Activated T-helper 1 cell treated with anti-CD3 and anti-CD28 coated beads, Interleukin-12 subunit alpha, Interleukin-12 subunit beta, Interleukin-2, Interleukin-4 antibody, amounts not matched to agents 30 ng/mL and 10 ng/mL and 1 ng/mL, durations not matched to agents 14 hours and 24 hours and 36 hours (primary cell): ENCODE results near the gene SH3RF3. TPM values are rescaled to one million over a fixed set of nuclear protein-coding genes. Genes with fewer than 3 reads are reported as not detected.

Experiments used
- DNase-seq: peaks from one replicate; pipeline ENCODE4 v3.0.0; 2021; ENCODE audit warnings: low spot score
- H3K27ac Mint-ChIP-seq: one replicate; pipeline ENCODE4 v1.8.0; 2021; ENCODE audit warnings: mild to moderate bottlenecking, mixed read lengths
- H3K27me3 Mint-ChIP-seq: one replicate; pipeline ENCODE4 v1.8.0; 2022; ENCODE audit warnings: mild to moderate bottlenecking, moderate library complexity, mixed read lengths; ENCODE audit not compliant: insufficient read depth
- H3K36me3 Mint-ChIP-seq: one replicate; pipeline ENCODE4 v1.8.0; 2021; ENCODE audit warnings: low read depth, mixed read lengths
- H3K4me1 Mint-ChIP-seq: one replicate; pipeline ENCODE4 v1.8.0; 2021; ENCODE audit warnings: low read depth, mixed read lengths
- H3K4me3 Mint-ChIP-seq: one replicate; pipeline ENCODE4 v1.8.0; 2021; ENCODE audit warnings: mild to moderate bottlenecking, moderate library complexity, mixed read lengths
- H3K9me3 Mint-ChIP-seq: one replicate; pipeline ENCODE4 v1.8.0; 2021; ENCODE audit warnings: mixed read lengths
- intact Hi-C: fragments of 100-400 bp; cut with micrococcal nuclease; formaldehyde crosslinking; loops from one replicate; pipeline ENCODE4 v1.15.1; 2024
- total RNA-seq: library from RNA; stranded (reverse); gene quantifications from 2 replicates; pipeline ENCODE4 v1.2.3, GENCODE V29; 2022

The SH3RF3 gene
- total RNA-seq, 1 donor from 2014 or later: 0.39 TPM

DNA sequence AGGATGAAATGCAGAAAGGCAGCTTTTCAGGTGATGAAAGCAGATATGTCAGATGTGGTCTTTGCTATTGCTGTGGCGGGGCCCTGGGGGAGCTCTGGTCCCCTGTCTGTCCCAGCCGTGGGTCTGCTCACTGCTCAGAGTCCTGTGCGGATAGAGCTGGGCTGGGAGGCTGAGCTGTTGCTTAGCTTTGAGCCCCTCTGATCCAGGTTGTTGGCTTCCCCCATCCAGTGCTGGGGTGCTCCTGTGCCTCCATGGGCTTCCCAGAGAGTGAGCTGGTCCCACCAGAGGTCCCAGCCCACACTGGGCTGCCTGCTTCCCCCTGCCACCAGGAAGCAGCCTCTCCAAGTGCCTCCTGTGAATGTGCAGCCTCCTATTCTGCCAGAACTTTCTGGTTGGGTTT, 55.4 kb downstream of the SH3RF3 start:
- Mint-ChIP-seq H3K27me3 (peaks cover 21% of the 10 kb centered on the region), H3K27ac (no peak overlapping the region), H3K4me3 (no peak overlapping the region), H3K36me3 (no peaks in the 10 kb centered on the region), H3K4me1 (no peaks in the 10 kb centered on the region), H3K9me3 (no peaks in the 10 kb centered on the region)
- no peak for DNase-seq
- intact Hi-C loops: no loop called here

DNA sequence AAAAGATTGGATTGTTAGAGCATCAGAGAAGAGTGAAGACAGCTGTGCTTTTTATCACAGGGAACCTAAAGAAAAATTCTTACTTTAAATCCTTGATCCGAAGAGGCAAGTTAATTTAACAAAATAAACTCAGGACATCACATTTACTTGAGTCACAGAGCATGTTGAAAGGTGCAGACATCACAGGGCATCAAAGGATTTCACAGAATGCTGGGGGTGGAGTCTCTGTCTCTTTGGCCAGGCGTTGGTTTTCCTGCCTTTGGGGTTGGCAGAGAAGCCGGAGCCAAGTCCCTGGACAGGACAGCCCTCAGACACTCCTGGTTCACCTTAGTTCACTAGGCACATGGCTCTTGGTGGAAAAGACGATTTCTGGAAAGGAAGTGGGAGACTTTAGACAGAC, 56.3 kb downstream of the SH3RF3 start:
- Mint-ChIP-seq H3K4me3 (no peak overlapping the region), H3K9me3 (no peaks in the 10 kb centered on the region), H3K4me1 (no peaks in the 10 kb centered on the region), H3K27ac (no peak overlapping the region), H3K36me3 (no peaks in the 10 kb centered on the region), H3K27me3 (peaks cover 14% of the 10 kb centered on the region)
- intact Hi-C loops: no loop called here
- DNase-seq: no peak

DNA sequence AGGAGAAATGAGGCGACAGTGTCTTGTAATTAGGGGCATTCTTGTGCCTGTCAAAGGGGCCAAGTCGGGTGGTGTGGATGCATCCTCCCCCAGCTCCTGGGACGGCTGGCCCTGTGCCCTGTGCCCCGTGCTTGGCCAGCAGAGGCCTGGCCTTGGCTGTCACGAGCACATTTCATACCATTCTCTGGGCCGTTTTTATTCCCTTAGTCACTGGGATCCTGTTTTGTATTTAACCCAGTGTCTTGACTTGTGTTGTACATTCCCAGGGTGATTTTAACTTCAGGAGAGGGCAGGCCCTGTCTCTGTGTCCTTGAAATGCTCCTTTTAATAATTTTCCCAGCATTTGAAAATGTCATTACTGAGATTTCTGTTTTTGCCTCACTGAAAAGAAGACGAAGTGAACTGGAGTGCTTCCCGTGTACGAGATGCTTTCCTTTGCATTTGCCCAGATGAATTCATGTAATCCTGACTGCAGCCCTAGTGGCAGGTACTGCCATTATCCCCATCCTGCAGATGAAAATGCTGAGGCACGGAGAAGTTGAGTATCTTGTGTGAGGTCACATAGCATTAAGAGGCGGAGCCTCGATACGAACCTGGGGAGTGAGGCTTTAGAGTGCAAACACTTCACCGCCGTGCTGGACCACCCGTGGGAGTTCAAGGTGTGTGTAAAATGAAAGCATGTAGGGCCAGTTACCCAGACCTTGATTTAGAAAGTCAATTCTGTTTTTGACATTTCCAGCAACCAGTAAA, 57.0 kb downstream of the SH3RF3 start:
- no peak for DNase-seq
- Mint-ChIP-seq H3K9me3 (no peaks in the 10 kb centered on the region), H3K27me3 (peaks cover 19% of the 10 kb centered on the region), H3K4me3 (no peak overlapping the region), H3K36me3 (no peaks in the 10 kb centered on the region), H3K4me1 (no peaks in the 10 kb centered on the region), H3K27ac (no peak overlapping the region)
- intact Hi-C loops: no loop called here

DNA sequence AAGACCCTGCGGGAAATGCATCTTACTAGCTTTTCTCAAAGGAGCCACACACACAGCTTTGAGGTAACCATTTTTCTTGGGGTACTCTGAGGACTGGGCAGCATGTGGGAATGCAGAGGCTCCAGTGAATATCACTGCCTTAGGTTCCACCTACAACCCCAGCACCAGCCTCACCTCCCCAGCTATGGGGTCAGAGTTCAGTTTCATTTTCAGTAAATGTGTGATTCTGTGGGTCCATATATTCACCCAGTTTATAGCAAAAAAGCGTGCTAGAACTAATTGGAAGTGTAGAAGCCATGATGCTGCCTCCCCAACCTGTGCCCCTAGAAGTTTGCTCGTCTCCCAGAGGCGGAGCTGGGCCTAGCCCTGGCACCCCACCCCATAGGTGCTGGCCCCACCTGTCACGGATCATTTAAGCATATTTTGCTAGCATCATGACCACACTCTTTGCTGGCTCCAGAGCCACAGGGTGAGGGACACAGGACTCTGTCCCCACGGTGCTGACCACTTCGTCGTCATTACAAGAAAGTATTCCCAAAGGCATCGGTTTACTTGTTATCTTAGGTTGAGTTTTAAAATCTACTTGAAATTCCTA, 57.7 kb downstream of the SH3RF3 start:
- Mint-ChIP-seq H3K36me3 (no peaks in the 10 kb centered on the region), H3K27me3 (peaks cover 22% of the 10 kb centered on the region), H3K9me3 (no peaks in the 10 kb centered on the region), H3K4me1 (no peaks in the 10 kb centered on the region), H3K27ac (no peak overlapping the region), H3K4me3 (no peak overlapping the region)
- intact Hi-C loops: no loop called here
- no peak for DNase-seq

DNA sequence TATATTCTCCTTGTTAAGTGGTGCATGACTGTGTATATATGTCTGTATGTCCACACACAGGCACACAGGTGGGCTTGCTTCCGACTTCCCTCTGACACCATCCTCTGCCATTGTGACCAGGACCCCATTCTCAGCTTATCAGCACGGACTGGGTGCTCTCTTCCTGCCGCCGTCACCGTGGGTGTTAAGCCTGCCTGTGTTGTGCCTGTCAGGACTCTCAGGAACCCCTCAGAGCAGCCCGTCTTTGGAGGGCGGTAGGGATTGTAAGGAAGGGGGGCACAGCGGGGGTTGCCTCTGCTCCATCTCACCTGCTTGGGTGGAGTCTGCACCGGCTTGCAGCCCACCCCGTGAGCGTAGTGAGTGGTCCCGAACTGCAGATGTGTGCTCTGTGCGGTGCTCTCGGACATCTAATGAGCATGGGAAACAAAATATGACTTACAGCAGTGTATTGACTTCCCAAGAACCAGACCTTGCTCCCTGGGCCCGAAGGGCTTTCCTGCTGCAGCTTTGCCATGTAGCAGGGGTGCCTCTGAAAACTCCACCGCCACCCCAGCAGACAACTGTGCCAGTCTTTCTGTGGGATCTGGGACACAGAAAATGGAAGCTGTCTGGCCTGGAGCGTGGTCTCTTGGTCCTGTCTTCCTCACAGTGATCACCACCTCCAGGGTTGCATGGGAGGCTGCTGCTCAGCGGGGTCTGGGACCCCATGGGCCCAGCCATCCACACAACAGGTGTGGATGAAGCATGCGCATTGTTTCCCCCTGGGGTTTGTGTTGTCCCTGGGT, 58.9 kb downstream of the SH3RF3 start:
- Mint-ChIP-seq H3K4me1 (no peaks in the 10 kb centered on the region), H3K9me3 (no peaks in the 10 kb centered on the region), H3K27ac (no peak overlapping the region), H3K4me3 (no peak overlapping the region), H3K36me3 (no peaks in the 10 kb centered on the region), H3K27me3 (peaks cover 29% of the 10 kb centered on the region)
- DNase-seq: no peak
- intact Hi-C loops: no loop called here

DNA sequence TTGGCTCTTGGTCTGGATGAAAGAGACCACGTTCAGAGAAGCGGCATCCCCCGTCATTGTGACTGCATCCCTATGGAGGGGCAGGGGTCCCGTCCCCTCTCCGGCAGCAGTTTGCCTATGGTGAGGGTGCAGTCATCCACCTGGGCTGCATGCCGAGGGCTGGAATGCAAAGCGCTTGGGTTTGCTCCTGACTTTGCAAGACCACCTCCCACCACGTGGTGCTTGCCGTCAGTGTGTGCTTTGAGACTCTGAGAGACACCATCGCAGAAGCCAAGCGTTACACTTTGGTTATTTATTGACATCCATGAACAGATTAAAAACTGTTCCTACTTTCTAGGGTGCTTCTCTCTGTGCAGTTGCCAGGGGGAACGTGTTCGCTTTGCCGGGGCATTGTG, 59.5 kb downstream of the SH3RF3 start:
- H3K4me3 Mint-ChIP-seq: no peak overlapping the region
- no peaks in the 10 kb centered on the region for H3K36me3 Mint-ChIP-seq
- no peaks in the 10 kb centered on the region for H3K4me1 Mint-ChIP-seq
- H3K27me3 Mint-ChIP-seq: peaks cover 27% of the 10 kb centered on the region
- H3K27ac Mint-ChIP-seq: no peak overlapping the region
- H3K9me3 Mint-ChIP-seq: no peaks in the 10 kb centered on the region
- DNase-seq: no peak
- intact Hi-C loops: no loop called here

DNA sequence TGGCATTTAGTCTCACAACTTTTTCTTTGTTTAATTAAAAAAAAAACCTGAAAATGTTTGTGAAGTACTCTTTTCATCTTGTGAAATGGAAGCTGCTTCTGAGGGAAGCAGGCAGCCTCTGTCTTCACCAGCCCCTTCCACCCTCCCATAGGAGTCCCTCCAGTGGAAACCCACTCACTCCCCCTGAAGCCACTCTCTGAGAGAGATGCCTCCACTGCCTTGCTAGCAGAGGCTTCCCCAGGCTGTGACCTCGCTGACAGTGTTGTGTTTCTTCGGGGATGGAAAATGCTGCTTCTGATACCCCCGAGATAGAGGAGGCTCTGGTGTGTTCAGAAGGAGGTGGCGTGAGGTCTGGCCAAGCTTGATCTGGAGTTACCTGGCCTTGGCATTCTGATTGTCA, 59.9 kb downstream of the SH3RF3 start:
- H3K9me3 Mint-ChIP-seq: no peaks in the 10 kb centered on the region
- no peak overlapping the region for H3K27ac Mint-ChIP-seq
- intact Hi-C loops: no loop called here
- H3K4me1 Mint-ChIP-seq: no peaks in the 10 kb centered on the region
- DNase-seq: no peak
- no peaks in the 10 kb centered on the region for H3K36me3 Mint-ChIP-seq
- H3K27me3 Mint-ChIP-seq: peaks cover 29% of the 10 kb centered on the region
- no peak overlapping the region for H3K4me3 Mint-ChIP-seq

DNA sequence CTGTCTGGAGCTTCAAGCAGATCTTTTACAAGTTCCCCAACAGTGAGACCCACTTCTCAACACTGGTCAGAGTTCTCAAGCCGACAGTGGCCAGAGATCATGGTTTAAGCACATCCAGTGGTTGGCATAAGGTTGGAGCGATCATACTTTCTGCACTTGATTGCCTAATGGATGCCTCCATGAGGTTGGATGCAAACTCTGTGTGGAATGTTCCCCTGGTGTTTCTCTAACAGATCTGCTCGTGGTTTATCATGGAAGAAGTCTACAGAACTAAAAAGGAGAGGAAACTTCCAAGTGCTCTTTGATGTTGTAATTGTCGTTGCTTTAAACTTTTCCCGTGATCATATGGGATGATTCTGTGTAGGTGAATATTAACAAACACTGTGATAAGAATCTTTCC, 60.7 kb downstream of the SH3RF3 start:
- no peak for DNase-seq
- Mint-ChIP-seq H3K27me3 (peaks cover 31% of the 10 kb centered on the region), H3K9me3 (no peaks in the 10 kb centered on the region), H3K36me3 (no peaks in the 10 kb centered on the region), H3K4me1 (no peaks in the 10 kb centered on the region), H3K4me3 (no peak overlapping the region), H3K27ac (no peak overlapping the region)
- intact Hi-C loops: no loop called here

DNA sequence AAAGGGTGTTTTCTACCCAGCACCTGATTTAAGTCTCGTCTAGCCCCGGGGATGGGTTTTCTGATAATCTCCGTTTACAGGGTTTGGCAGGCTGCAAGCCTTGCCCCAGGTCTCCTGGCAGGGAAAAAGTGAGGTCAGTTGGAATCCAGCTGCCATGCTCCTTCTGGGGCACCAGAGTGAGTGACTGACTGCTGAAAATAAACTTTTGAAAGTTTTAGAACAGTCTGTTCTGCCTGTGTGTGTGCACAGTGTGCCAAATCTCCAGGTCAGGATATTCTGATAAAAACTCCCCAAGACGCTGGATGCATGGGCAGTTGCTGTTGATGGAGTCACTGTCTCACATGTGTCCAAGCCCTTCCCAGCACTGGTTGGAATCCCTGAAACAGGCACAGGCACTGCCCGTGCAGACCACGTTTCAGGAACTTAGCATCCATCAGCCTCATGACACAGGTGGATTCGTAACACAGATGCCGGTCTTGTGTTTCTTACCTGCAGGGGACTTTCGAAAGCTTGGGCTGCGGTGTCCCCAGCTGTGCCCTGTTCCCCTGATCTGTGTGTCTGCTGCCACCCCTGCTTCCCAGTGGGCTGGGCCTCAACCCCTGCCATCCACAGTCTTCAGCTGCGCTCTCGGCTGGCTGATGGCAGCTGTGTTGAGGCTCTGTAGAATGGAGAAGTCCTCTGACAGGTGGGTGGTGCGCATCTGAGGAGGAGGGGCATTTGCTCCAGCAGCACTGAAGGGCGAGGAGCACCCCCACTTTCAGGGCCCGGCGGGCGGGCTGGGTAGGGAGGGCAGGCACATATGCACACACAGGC, 65.0 kb downstream of the SH3RF3 start:
- H3K36me3 Mint-ChIP-seq: no peaks in the 10 kb centered on the region
- no peaks in the 10 kb centered on the region for H3K9me3 Mint-ChIP-seq
- no peak overlapping the region for H3K27ac Mint-ChIP-seq
- H3K27me3 Mint-ChIP-seq: peaks cover 32% of the 10 kb centered on the region
- no peaks in the 10 kb centered on the region for H3K4me1 Mint-ChIP-seq
- intact Hi-C loops: no loop called here
- H3K4me3 Mint-ChIP-seq: no peak overlapping the region
- no peak for DNase-seq

DNA sequence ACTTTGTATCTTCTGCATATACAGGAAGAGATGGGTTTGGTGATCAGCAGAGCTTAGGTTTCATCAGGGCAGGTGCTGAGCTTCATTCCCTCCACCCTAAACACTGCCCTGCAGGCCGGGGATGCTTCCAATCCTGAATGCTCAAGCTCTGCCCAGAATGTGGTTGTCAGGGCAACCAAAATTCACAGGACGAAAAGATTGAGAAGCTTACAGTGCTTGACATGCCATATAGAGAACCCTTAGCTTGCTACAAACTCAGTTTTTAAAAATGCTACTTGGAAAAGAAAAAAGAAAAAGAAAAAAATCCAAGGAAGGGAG, 65.6 kb downstream of the SH3RF3 start:
- DNase-seq: no peak
- Mint-ChIP-seq H3K27me3 (peaks cover 31% of the 10 kb centered on the region), H3K36me3 (no peaks in the 10 kb centered on the region), H3K9me3 (no peaks in the 10 kb centered on the region), H3K4me3 (no peak overlapping the region), H3K4me1 (no peaks in the 10 kb centered on the region), H3K27ac (no peak overlapping the region)
- intact Hi-C loops: no loop called here

DNA sequence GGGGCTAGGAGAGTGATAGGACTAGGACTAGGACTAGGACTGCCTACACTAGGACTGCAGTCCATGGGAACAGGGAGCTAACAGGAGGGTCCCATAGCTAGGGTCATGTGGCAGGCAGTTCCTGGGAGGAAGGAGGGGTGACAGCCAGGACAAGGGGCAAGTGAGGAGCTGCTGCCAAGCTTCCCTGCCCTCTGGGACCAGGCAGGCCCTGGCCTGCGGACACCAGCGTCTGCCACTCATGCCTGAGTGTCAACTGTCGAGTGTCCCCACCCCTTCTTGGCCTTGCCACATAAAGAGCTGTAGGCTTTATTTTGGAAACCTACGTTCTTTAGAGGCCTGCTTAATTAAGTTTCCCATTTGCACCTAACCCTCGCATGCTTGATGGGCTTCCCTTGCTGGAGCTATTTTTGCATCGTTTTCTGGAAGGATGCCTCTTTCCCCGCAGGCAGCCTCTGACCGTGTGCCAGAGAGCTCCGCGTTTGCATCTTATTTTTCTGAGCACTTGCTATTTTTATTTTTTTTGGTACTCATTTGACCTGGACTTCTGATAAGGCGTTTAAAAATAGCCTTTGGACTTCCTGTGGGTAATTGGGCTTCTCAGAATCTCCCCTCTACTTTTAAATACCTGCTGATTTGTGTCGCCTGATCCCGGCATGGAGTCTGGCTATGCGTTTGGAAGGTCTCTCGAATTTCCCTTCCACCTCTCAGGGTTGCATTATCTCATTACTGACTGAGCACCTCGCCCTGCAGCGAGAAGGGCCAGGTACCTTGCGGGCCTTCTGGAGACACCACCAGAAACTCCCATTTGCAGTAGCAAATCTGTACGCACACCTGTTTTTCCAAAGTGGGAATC, 66.4 kb downstream of the SH3RF3 start:
- no peak overlapping the region for H3K4me3 Mint-ChIP-seq
- intact Hi-C loops: no loop called here
- no peak for DNase-seq
- peaks cover 33% of the 10 kb centered on the region for H3K27me3 Mint-ChIP-seq
- H3K9me3 Mint-ChIP-seq: no peaks in the 10 kb centered on the region
- no peaks in the 10 kb centered on the region for H3K4me1 Mint-ChIP-seq
- H3K36me3 Mint-ChIP-seq: no peaks in the 10 kb centered on the region
- H3K27ac Mint-ChIP-seq: no peak overlapping the region

DNA sequence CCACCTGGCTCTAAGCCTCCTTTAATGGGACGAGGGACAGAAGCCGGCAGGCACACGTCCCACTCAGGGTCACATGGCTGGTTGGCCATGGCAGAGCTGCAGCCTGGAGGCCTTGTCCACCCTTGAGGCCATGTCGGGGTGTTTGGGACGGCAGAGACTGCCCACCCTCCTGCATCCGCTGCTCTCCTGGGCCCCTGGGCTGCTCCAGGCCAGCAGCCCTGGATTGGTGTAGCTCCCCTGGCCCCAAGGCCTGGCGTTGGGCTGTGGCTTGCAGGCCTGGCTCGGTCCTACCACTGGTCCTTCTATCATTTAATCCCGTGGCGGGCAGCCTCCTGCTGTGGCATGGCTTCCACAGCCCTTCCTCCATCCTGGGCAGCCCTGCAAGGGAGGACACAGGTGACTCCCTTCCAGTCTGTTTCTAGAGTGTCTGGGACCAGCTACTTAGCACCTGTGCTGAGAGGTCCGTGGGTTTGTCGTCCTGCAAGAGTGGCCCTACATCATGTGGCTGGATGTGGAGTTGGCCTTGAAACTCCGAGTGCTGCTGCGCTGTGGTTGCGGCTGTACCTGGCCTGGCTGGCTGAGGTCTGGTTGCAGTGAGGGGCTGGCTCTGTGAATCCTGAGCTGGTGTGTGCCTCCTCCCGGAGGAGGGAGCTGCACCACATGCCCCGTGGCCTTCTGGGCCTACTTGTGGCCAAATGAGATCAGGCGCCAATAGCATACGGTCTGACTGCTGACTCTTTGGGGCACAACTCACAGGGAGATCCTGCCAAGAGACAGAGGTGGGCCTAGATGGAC, 67.3 kb downstream of the SH3RF3 start:
- no peaks in the 10 kb centered on the region for H3K36me3 Mint-ChIP-seq
- no peak overlapping the region for H3K4me3 Mint-ChIP-seq
- no peak overlapping the region for H3K27ac Mint-ChIP-seq
- no peaks in the 10 kb centered on the region for H3K4me1 Mint-ChIP-seq
- H3K9me3 Mint-ChIP-seq: no peaks in the 10 kb centered on the region
- intact Hi-C loops: no loop called here
- peaks cover 25% of the 10 kb centered on the region for H3K27me3 Mint-ChIP-seq
- no peak for DNase-seq
